SK-N-SH treated with all-trans-retinoic acid at 6 μM for 48 hours (cell line): ENCODE data around the gene OCA2.

Source experiments
- ATAC-seq: fragments of 200-7000 bp; cut with Tn5 transposase; 3 replicates; pipeline ENCODE4 v1.9.1; 2020; ENCODE audit warnings: mild to moderate bottlenecking, moderate library complexity
- ARNTL ChIP-seq: fragments of 450-650 bp; formaldehyde crosslinking; IDR thresholded peaks from 2 replicates; pipeline ENCODE4 v1.5.0; 2020; ENCODE audit warnings: low read depth, mild to moderate bottlenecking, moderate library complexity, borderline replicate concordance
- BACH2 ChIP-seq: fragments of 250-450 bp; sonication (Bioruptor Pico); IDR thresholded peaks from 2 replicates; pipeline ENCODE4 v1.9.0; 2021; ENCODE audit warnings: mild to moderate bottlenecking, borderline replicate concordance
- CREB5 ChIP-seq: fragments of 250-450 bp; sonication (Bioruptor Pico); IDR thresholded peaks from 2 replicates; pipeline ENCODE4 v1.5.1; 2020; ENCODE audit warnings: low read depth, mild to moderate bottlenecking, moderate library complexity
- CSDC2 ChIP-seq: fragments of 250-450 bp; sonication (Bioruptor Pico); IDR thresholded peaks from 2 replicates; pipeline ENCODE4 v1.5.0; 2020; ENCODE audit warnings: mild to moderate bottlenecking, moderate library complexity
- CSRNP3 ChIP-seq: fragments of 250-450 bp; sonication (Bioruptor Pico); IDR thresholded peaks from 2 replicates; pipeline ENCODE4 v1.5.1; 2021; ENCODE audit warnings: mild to moderate bottlenecking, moderate library complexity
- ESRRG ChIP-seq: fragments of 250-450 bp; sonication (Bioruptor Pico); IDR thresholded peaks from 2 replicates; pipeline ENCODE4 v1.6.1; 2021; ENCODE audit warnings: mild to moderate bottlenecking
- GLIS3 ChIP-seq: fragments of 250-450 bp; sonication (Bioruptor Pico); IDR thresholded peaks from 2 replicates; pipeline ENCODE4 v1.5.0; 2020; ENCODE audit warnings: mild to moderate bottlenecking, moderate library complexity
- ISL1 ChIP-seq: fragments of 250-450 bp; sonication (Bioruptor Pico); IDR thresholded peaks from 2 replicates; pipeline ENCODE4 v2.1.2; 2022; ENCODE audit warnings: mild to moderate bottlenecking, moderate library complexity
- OSR1 ChIP-seq: fragments of 250-450 bp; sonication (Bioruptor Pico); IDR thresholded peaks from 2 replicates; pipeline ENCODE4 v1.8.0; 2022; ENCODE audit warnings: moderate library complexity, mild to moderate bottlenecking, inconsistent platforms
- PATZ1 ChIP-seq: fragments of 250-450 bp; sonication (Bioruptor Pico); IDR thresholded peaks from 2 replicates; pipeline ENCODE4 v1.8.0; 2020; ENCODE audit warnings: mild to moderate bottlenecking, moderate library complexity, borderline replicate concordance
- POU6F1 ChIP-seq: fragments of 250-450 bp; sonication (Bioruptor Pico); IDR thresholded peaks from 2 replicates; pipeline ENCODE4 v1.8.0; 2021; ENCODE audit warnings: low read depth, mild to moderate bottlenecking, moderate library complexity, borderline replicate concordance
- PPARA ChIP-seq: fragments of 250-450 bp; sonication (Bioruptor Pico); IDR thresholded peaks from 2 replicates; pipeline ENCODE4 v1.5.0; 2020; ENCODE audit warnings: mild to moderate bottlenecking, borderline replicate concordance
- RARB ChIP-seq: fragments of 250-450 bp; sonication (Bioruptor Pico); IDR thresholded peaks from 2 replicates; pipeline ENCODE4 v1.8.0; 2021; ENCODE audit warnings: mild to moderate bottlenecking, moderate library complexity
- SNAI2 ChIP-seq: fragments of 250-450 bp; sonication (Bioruptor Pico); IDR thresholded peaks from 2 replicates; pipeline ENCODE4 v1.5.0; 2020; ENCODE audit warnings: mild to moderate bottlenecking, moderate library complexity
- TCF4 ChIP-seq: fragments of 250-450 bp; sonication (Bioruptor Pico); IDR thresholded peaks from 2 replicates; pipeline ENCODE4 v1.8.0; 2021; ENCODE audit warnings: mild to moderate bottlenecking, moderate library complexity, borderline replicate concordance
- TOX ChIP-seq: fragments of 250-450 bp; sonication (Bioruptor Pico); IDR thresholded peaks from 2 replicates; pipeline ENCODE4 v1.8.0; 2021; ENCODE audit warnings: mild to moderate bottlenecking, moderate library complexity, borderline replicate concordance
- TSHZ2 ChIP-seq: fragments of 250-450 bp; sonication (Bioruptor Pico); IDR thresholded peaks from 2 replicates; pipeline ENCODE4 v1.5.0; 2020; ENCODE audit warnings: mild to moderate bottlenecking, moderate library complexity
- ZC3H10 ChIP-seq: fragments of 250-450 bp; sonication (Bioruptor Pico); IDR thresholded peaks from 2 replicates; pipeline ENCODE4 v1.5.1; 2021; ENCODE audit warnings: mild to moderate bottlenecking, moderate library complexity
- ZFP3 ChIP-seq: fragments of 250-450 bp; sonication (Bioruptor Pico); IDR thresholded peaks from 2 replicates; pipeline ENCODE4 v1.5.0; 2020; ENCODE audit warnings: mild to moderate bottlenecking, moderate library complexity
- ZFP30 ChIP-seq: fragments of 450-650 bp; formaldehyde crosslinking; IDR thresholded peaks from 2 replicates; pipeline ENCODE4 v1.5.0; 2022; ENCODE audit warnings: mild to moderate bottlenecking, moderate library complexity
- ZNF565 ChIP-seq: fragments of 450-650 bp; formaldehyde crosslinking; conservative IDR thresholded peaks from 2 replicates; pipeline ENCODE4 v1.5.0; 2020; ENCODE audit warnings: low read depth, mild to moderate bottlenecking, moderate library complexity
- ZNF70 ChIP-seq: fragments of 450-650 bp; formaldehyde crosslinking; IDR thresholded peaks from 2 replicates; pipeline ENCODE4 v1.5.0; 2020; ENCODE audit warnings: mild to moderate bottlenecking, moderate library complexity
- ZNF8 ChIP-seq: fragments of 450-650 bp; formaldehyde crosslinking; IDR thresholded peaks from 2 replicates; pipeline ENCODE4 v1.5.0; 2020; ENCODE audit warnings: mild to moderate bottlenecking, moderate library complexity

OCA2 gene

GRCh38 chr15:28084547-28084946 lies 14.6 kb downstream of the OCA2 start:
- ATAC-seq: no peak
- TF ChIP-seq GLIS3 (CRISPR knock-in tag) (no peak), POU6F1 (no peak), PPARA (CRISPR knock-in tag) (no peak), ZFP3 (CRISPR knock-in tag) (no peak), CSDC2 (no peak), ZNF565 (CRISPR knock-in tag) (no peak), CREB5 (CRISPR knock-in tag) (no peak), TCF4 (CRISPR knock-in tag) (no peak), ZNF8 (CRISPR knock-in tag) (no peak), CSRNP3 (CRISPR knock-in tag) (no peak), ZC3H10 (CRISPR knock-in tag) (no peak), BACH2 (no peak), ISL1 (CRISPR knock-in tag) (no peak), ESRRG (CRISPR knock-in tag) (no peak), RARB (CRISPR knock-in tag) (no peak), OSR1 (CRISPR knock-in tag) (no peak), TOX (CRISPR knock-in tag) (no peak)
- TF ChIP-seq, all 23 proteins: peak for 0

- TF ChIP-seq CSDC2: no peak
- TF ChIP-seq PPARA (CRISPR knock-in tag): no peak
- TF ChIP-seq RARB (CRISPR knock-in tag): no peak
- no peak for TF ChIP-seq ZNF565 (CRISPR knock-in tag)
- no peak for TF ChIP-seq TCF4 (CRISPR knock-in tag)
- TF ChIP-seq ISL1 (CRISPR knock-in tag): no peak
- TF ChIP-seq SNAI2 (CRISPR knock-in tag): no peak
- TF ChIP-seq POU6F1: no peak
- TF ChIP-seq TOX (CRISPR knock-in tag): no peak
- no peak for TF ChIP-seq TSHZ2 (CRISPR knock-in tag)
- TF ChIP-seq CSRNP3 (CRISPR knock-in tag): no peak
- no peak for TF ChIP-seq ZNF8 (CRISPR knock-in tag)
- TF ChIP-seq PATZ1 (CRISPR knock-in tag): no peak
- no peak for TF ChIP-seq CREB5 (CRISPR knock-in tag)
- no peak for TF ChIP-seq BACH2
- no peak for TF ChIP-seq ZNF70
- TF ChIP-seq ZFP30: no peak
- no peak for TF ChIP-seq ZFP3 (CRISPR knock-in tag)
- TF ChIP-seq ZC3H10 (CRISPR knock-in tag): no peak
- no peak for TF ChIP-seq ARNTL (CRISPR knock-in tag)
- ATAC-seq: no peak
Measured at GRCh38 chr15:28082891-28083684, 16.0 kb downstream of the OCA2 start.
